Suprapubic skin (tissue), 4 donors: ENCODE measurements around the gene SLC37A2. TPM values are rescaled to one million over a fixed set of nuclear protein-coding genes. Genes with fewer than 3 reads are reported as not detected.
"Not testable (repeated sequence)": the region's sequence is repeated elsewhere in the genome, so short reads cannot be mapped to it uniquely, and the experiment has no call there.

ENCODE experiments used
- DNase-seq, 2 donors: peaks; one replicate each; pipeline ENCODE4 v3.0.0-alpha.2; 2019; ENCODE audit warnings: low spot score in 2 of 2
- H3K27ac ChIP-seq: fragments of 200-600 bp; sonication (generic); one replicate; pipeline ENCODE4 v1.5.1; 2019
- H3K27me3 ChIP-seq: fragments of 200-600 bp; sonication (generic); one replicate; pipeline ENCODE4 v1.5.1; 2019
- H3K36me3 ChIP-seq: fragments of 200-600 bp; sonication (generic); one replicate; pipeline ENCODE4 v1.5.1; 2019
- H3K4me1 ChIP-seq: fragments of 200-600 bp; sonication (generic); one replicate; pipeline ENCODE4 v1.5.1; 2019
- H3K4me3 ChIP-seq: fragments of 200-600 bp; sonication (generic); one replicate; pipeline ENCODE4 v1.5.1; 2019; ENCODE audit warnings: mild to moderate bottlenecking
- H3K9me3 ChIP-seq: fragments of 200-600 bp; sonication (generic); one replicate; pipeline ENCODE4 v1.5.1; 2019
- CTCF ChIP-seq, 2 donors: fragments of 200-600 bp in 1 of 2; fragments of 450-650 bp in 1 of 2; sonication (generic) in 1 of 2; IDR thresholded peaks; one replicate each; pipeline ENCODE4 v1.5.1; 2016 to 2019; ENCODE audit warnings: antibody characterized with exemption in 2 of 2, mild to moderate bottlenecking in 1 of 2, moderate library complexity in 1 of 2
- EP300 ChIP-seq: sonication (generic); formaldehyde crosslinking; IDR thresholded peaks from one replicate; pipeline ENCODE4 v1.6.1; 2017; ENCODE audit warnings: antibody characterized with exemption
- POLR2A ChIP-seq, 2 donors: fragments of 450-650 bp; IDR thresholded peaks; one replicate each; pipeline ENCODE4 v1.6.1; 2017; ENCODE audit warnings: antibody characterized with exemption in 2 of 2, mild to moderate bottlenecking in 2 of 2, moderate library complexity in 2 of 2
- POLR2AphosphoS5 ChIP-seq, 3 donors: sonication (generic); formaldehyde crosslinking; IDR thresholded peaks; one replicate each; pipeline ENCODE4 v1.6.1; 2017; ENCODE audit warnings: antibody characterized with exemption in 3 of 3
- WGBS: methylation state at CpG from one replicate; pipeline ENCODE4 v1.1.5; 2018; 5-methylcytosine and 5-hydroxymethylcytosine counted together
- total RNA-seq, 4 donors: library from RNA; depleted of rRNA; stranded (reverse); fragments of >200 nt; gene quantifications; one replicate each; pipeline ENCODE4 v1.1.0, GENCODE V29; 2016

SLC37A2 gene
- total RNA-seq = 100 to 1,000 TPM in 3 of 4 donors, 10 to 100 TPM in 1; 67.3 to 189 (median 119) TPM

GRCh38 chr11:125062931-125063428 is at the start of gene SLC37A2:
Gene SLC37A2, plus strand, starts transcription at chr11:125063305. Its CDS starts 63 bp downstream, at chr11:125063368.
- Histone ChIP-seq H3K4me3 (peak within 1 kb of the TSS; percentile 74), H3K4me1 (peaks cover 19% of the 10 kb centered on the region), H3K27ac (peak within 1 kb of the TSS; percentile 73), H3K9me3 (no peaks in the 10 kb centered on the region), H3K27me3 (no peaks in the 10 kb centered on the region), H3K36me3 (no peaks in the 10 kb centered on the region)
- peak in 1 of 2 donors; percentile 29 for TF ChIP-seq CTCF (IDR thresholded peaks at IDR 0.05)
- no peak for TF ChIP-seq POLR2AphosphoS5 (IDR thresholded peaks at IDR 0.05)
- peak in 1 of 2 donors; percentile 54 for TF ChIP-seq POLR2A (IDR thresholded peaks at IDR 0.05)
- peak; percentile 80 to 82 for DNase-seq
- under 1% methylated on average over 32 of the region's 46 CpGs for WGBS

- H3K4me3 ChIP-seq = no peak overlapping the region
- DNase-seq = no peak
- H3K36me3 ChIP-seq = peaks cover 4% of the 10 kb centered on the region
Measured at GRCh38 chr11:125016413-125016812, 46.7 kb upstream of the SLC37A2 start.

GRCh38 chr11:125020342-125020741 is 42.8 kb upstream of the SLC37A2 start:
- no peak for DNase-seq
- Histone ChIP-seq H3K4me1 (no peaks in the 10 kb centered on the region), H3K27ac (no peak overlapping the region), H3K36me3 (no peaks in the 10 kb centered on the region), H3K9me3 (no peaks in the 10 kb centered on the region), H3K4me3 (no peak overlapping the region), H3K27me3 (no peaks in the 10 kb centered on the region)
- 85% methylated on average over 2 of the region's 2 CpGs for WGBS
- no peak for TF ChIP-seq EP300
- no peak for TF ChIP-seq CTCF (IDR thresholded peaks at IDR 0.05)
- TF ChIP-seq POLR2AphosphoS5 (IDR thresholded peaks at IDR 0.05) = no peak
- no peak for TF ChIP-seq POLR2A (IDR thresholded peaks at IDR 0.05)

More at GRCh38 chr11:125016413-125016812, 46.7 kb upstream of the SLC37A2 start:
- Histone ChIP-seq H3K9me3 (no peaks in the 10 kb centered on the region), H3K4me1 (no peaks in the 10 kb centered on the region), H3K27me3 (no peaks in the 10 kb centered on the region), H3K27ac (no peak overlapping the region)
- TF ChIP-seq CTCF (IDR thresholded peaks at IDR 0.05) (no peak), EP300 (no peak), POLR2A (IDR thresholded peaks at IDR 0.05) (no peak), POLR2AphosphoS5 (IDR thresholded peaks at IDR 0.05) (no peak)

- Histone ChIP-seq H3K9me3 (no peaks in the 10 kb centered on the region), H3K4me1 (no peaks in the 10 kb centered on the region), H3K27me3 (no peaks in the 10 kb centered on the region), H3K36me3 (no peaks in the 10 kb centered on the region), H3K4me3 (no peak overlapping the region), H3K27ac (no peak overlapping the region)
- no peak for DNase-seq
- TF ChIP-seq EP300 (no peak), CTCF (IDR thresholded peaks at IDR 0.05) (no peak), POLR2AphosphoS5 (IDR thresholded peaks at IDR 0.05) (no peak), POLR2A (IDR thresholded peaks at IDR 0.05) (no peak)
Measured at GRCh38 chr11:125022551-125022950, 40.6 kb upstream of the SLC37A2 start.

- no peaks in the 10 kb centered on the region for H3K4me1 ChIP-seq
- H3K27ac ChIP-seq = no peak overlapping the region
- 77% methylated on average over 2 of the region's 2 CpGs for WGBS
- TF ChIP-seq EP300 (no peak), POLR2AphosphoS5 (IDR thresholded peaks at IDR 0.05) (no peak), CTCF (IDR thresholded peaks at IDR 0.05) (no peak), POLR2A (IDR thresholded peaks at IDR 0.05) (no peak)
- no peaks in the 10 kb centered on the region for H3K36me3 ChIP-seq
- H3K27me3 ChIP-seq = no peaks in the 10 kb centered on the region
- H3K9me3 ChIP-seq = no peaks in the 10 kb centered on the region
- H3K4me3 ChIP-seq = no peak overlapping the region
- DNase-seq = no peak
Measured at GRCh38 chr11:125025968-125026367, 37.1 kb upstream of the SLC37A2 start.

- H3K27ac ChIP-seq, DNase-seq: not testable (repeated sequence)
Measured at GRCh38 chr11:125029431-125029830, 33.7 kb upstream of the SLC37A2 start.

More at GRCh38 chr11:125029431-125029830, 33.7 kb upstream of the SLC37A2 start:
- H3K27me3 ChIP-seq, H3K36me3 ChIP-seq, H3K4me1 ChIP-seq, H3K4me3 ChIP-seq, H3K9me3 ChIP-seq: not testable (repeated sequence)
- 81% methylated on average over 1 of the region's 1 CpG for WGBS
